Panc1 (cell line): ENCODE data around the gene STX1A.

Experiments used
- POLR2AphosphoS5 ChIP-seq: IDR thresholded peaks from 2 replicates; pipeline ENCODE4 v1.6.1; 2012; ENCODE audit warnings: mild to moderate bottlenecking, low read depth, low read length, moderate library complexity
- TCF7L2 ChIP-seq: IDR thresholded peaks from 2 replicates; pipeline ENCODE4 v1.6.1; 2011; ENCODE audit warnings: mild to moderate bottlenecking, low read depth, low read length, inconsistent platforms
- TF ChIP-seq, protein P1 (sequence below): fragments of 450-650 bp; IDR thresholded peaks from 2 replicates; pipeline ENCODE4 v1.5.1; 2017; ENCODE audit warnings: mild to moderate bottlenecking

DNA sequence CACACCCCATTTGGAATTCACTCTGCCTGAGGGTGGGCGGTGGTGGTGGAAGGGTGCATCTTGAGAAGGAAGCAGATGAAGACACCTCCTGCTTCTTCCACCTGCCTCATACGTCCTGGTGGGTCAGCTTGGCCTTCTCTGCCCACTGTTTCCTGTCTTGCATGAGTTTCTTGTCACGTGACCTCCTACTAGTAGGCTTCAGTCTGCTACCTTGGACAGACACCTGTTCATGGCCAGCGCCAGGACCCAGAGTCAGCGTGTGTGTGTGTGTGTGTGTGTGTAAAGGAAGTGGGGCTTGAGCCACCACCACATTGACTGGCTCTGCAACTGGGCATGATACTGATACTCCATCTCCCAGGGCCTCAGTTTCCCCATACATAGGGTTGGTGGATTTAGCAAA lies 68.9 kb downstream of the STX1A start:
- TF ChIP-seq, protein P1, sequence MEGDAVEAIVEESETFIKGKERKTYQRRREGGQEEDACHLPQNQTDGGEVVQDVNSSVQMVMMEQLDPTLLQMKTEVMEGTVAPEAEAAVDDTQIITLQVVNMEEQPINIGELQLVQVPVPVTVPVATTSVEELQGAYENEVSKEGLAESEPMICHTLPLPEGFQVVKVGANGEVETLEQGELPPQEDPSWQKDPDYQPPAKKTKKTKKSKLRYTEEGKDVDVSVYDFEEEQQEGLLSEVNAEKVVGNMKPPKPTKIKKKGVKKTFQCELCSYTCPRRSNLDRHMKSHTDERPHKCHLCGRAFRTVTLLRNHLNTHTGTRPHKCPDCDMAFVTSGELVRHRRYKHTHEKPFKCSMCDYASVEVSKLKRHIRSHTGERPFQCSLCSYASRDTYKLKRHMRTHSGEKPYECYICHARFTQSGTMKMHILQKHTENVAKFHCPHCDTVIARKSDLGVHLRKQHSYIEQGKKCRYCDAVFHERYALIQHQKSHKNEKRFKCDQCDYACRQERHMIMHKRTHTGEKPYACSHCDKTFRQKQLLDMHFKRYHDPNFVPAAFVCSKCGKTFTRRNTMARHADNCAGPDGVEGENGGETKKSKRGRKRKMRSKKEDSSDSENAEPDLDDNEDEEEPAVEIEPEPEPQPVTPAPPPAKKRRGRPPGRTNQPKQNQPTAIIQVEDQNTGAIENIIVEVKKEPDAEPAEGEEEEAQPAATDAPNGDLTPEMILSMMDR = no peak
- no peak for TF ChIP-seq POLR2AphosphoS5
- no peak for TF ChIP-seq TCF7L2
